MM.1S (cell line): ENCODE measurements around the gene MFSD2B.

ENCODE experiments used
- EZH2 ChIP-seq: fragments of 300-600 bp; sonication (generic); optimal IDR thresholded peaks from 2 replicates; pipeline ENCODE3; 2017; ENCODE audit warnings: low read depth, mild to moderate bottlenecking, antibody characterized with exemption, low read length, mixed read lengths
- EZH2phosphoT487 ChIP-seq: fragments of 300-600 bp; sonication (generic); IDR thresholded peaks from 2 replicates; pipeline ENCODE4 v1.6.1; 2018; ENCODE audit warnings: antibody characterized with exemption, low read length
- TF ChIP-seq, protein P1 (sequence below): fragments of 300-600 bp; sonication (generic); IDR thresholded peaks from 2 replicates; pipeline ENCODE4 v1.5.1; 2016; ENCODE audit warnings: antibody characterized with exemption, low read length, mixed read lengths

DNA sequence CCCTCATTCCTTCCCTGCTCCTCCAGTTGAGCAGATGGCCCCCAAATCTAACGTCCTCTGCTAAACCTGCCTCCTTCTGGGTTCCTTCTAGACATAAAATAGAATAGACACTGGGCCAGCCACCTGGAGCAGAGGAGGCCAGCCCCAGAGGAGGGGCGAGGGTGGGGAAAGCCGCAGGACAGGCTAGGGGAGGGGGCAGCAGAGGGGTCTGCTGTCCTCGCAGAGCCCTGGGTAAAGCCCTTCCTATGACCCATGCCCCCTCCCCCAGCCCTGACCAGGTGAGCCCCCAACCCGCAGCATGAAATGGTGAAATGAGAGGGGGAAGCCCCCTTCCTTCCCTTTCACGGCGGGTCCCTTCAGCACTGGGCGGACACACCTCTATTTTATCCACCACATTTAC lies 7.8 kb downstream of the MFSD2B start:
- TF ChIP-seq, protein P1, sequence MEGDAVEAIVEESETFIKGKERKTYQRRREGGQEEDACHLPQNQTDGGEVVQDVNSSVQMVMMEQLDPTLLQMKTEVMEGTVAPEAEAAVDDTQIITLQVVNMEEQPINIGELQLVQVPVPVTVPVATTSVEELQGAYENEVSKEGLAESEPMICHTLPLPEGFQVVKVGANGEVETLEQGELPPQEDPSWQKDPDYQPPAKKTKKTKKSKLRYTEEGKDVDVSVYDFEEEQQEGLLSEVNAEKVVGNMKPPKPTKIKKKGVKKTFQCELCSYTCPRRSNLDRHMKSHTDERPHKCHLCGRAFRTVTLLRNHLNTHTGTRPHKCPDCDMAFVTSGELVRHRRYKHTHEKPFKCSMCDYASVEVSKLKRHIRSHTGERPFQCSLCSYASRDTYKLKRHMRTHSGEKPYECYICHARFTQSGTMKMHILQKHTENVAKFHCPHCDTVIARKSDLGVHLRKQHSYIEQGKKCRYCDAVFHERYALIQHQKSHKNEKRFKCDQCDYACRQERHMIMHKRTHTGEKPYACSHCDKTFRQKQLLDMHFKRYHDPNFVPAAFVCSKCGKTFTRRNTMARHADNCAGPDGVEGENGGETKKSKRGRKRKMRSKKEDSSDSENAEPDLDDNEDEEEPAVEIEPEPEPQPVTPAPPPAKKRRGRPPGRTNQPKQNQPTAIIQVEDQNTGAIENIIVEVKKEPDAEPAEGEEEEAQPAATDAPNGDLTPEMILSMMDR, result no peak
- TF ChIP-seq EZH2 (no peak), EZH2phosphoT487 (no peak)
